OCI-LY3 (cell line): ENCODE measurements around the gene SOCS1.

ENCODE experiments used
- H2AFZ ChIP-seq: fragments of 200-600, 300-600 bp; shearing (Covaris generic); 2 replicates; pipeline ENCODE4 v1.6.0; 2014; ENCODE audit warnings: antibody characterized with exemption, low read depth, low read length
- H3K27ac ChIP-seq: fragments of 200-600, 300-600 bp; sonication (generic); 2 replicates; pipeline ENCODE4 v1.5.1; 2014; ENCODE audit warnings: mild to moderate bottlenecking, low read length, moderate library complexity, mixed read lengths
- H3K27me3 ChIP-seq: fragments of 200-600, 300-600 bp; sonication (generic); 2 replicates; pipeline ENCODE4 v1.6.1; 2014; ENCODE audit warnings: low read depth, low read length, mixed read lengths
- H3K36me3 ChIP-seq: fragments of 200-600, 300-600 bp; sonication (generic); replicated peaks from 2 replicates; pipeline ENCODE3; 2014; ENCODE audit warnings: low read depth, low read length, mixed read lengths
- H3K4me1 ChIP-seq: fragments of 300-600, 200-600 bp; sonication (generic); 2 replicates; pipeline ENCODE4 v1.6.1; 2014; ENCODE audit warnings: low read length, mixed read lengths
- H3K4me2 ChIP-seq: fragments of 200-600, 300-600 bp; sonication (generic); 2 replicates; pipeline ENCODE4 v1.6.1; 2014; ENCODE audit warnings: low read length, mixed read lengths
- H3K4me3 ChIP-seq: fragments of 300-600, 200-600 bp; sonication (generic); 2 replicates; pipeline ENCODE4 v1.5.1; 2014; ENCODE audit warnings: antibody characterized with exemption, mild to moderate bottlenecking, low read length, moderate library complexity
- H3K79me2 ChIP-seq: fragments of 300-600, 200-600 bp; shearing (Covaris generic); 2 replicates; pipeline ENCODE4 v1.6.1; 2014; ENCODE audit warnings: mild to moderate bottlenecking, low read length, mixed read lengths
- H3K9ac ChIP-seq: fragments of 300-600, 200-600 bp; shearing (Covaris generic); 2 replicates; pipeline ENCODE4 v1.6.0; 2014; ENCODE audit warnings: mild to moderate bottlenecking, low read length, moderate library complexity
- H3K9me3 ChIP-seq: fragments of 200-600, 300-600 bp; shearing (Covaris generic); 2 replicates; pipeline ENCODE4 v1.6.1; 2014; ENCODE audit warnings: low read length, mixed read lengths; ENCODE audit not compliant: insufficient read depth
- H4K20me1 ChIP-seq: fragments of 200-600, 300-600 bp; sonication (generic); 2 replicates; pipeline ENCODE4 v1.6.1; 2016; ENCODE audit warnings: low read length, mixed read lengths; ENCODE audit not compliant: insufficient read depth
- EZH2phosphoT487 ChIP-seq: fragments of 200-600 bp; shearing (Covaris generic); IDR thresholded peaks from 2 replicates; pipeline ENCODE4 v1.6.1; 2018; ENCODE audit warnings: antibody characterized with exemption, mixed run types, low read depth
- TF ChIP-seq, protein P1 (sequence below): fragments of 200-600, 300-600 bp; sonication (generic); IDR thresholded peaks from 2 replicates; pipeline ENCODE4 v1.5.1; 2014; ENCODE audit warnings: antibody characterized with exemption, low read length, low read depth

The SOCS1 gene

DNA sequence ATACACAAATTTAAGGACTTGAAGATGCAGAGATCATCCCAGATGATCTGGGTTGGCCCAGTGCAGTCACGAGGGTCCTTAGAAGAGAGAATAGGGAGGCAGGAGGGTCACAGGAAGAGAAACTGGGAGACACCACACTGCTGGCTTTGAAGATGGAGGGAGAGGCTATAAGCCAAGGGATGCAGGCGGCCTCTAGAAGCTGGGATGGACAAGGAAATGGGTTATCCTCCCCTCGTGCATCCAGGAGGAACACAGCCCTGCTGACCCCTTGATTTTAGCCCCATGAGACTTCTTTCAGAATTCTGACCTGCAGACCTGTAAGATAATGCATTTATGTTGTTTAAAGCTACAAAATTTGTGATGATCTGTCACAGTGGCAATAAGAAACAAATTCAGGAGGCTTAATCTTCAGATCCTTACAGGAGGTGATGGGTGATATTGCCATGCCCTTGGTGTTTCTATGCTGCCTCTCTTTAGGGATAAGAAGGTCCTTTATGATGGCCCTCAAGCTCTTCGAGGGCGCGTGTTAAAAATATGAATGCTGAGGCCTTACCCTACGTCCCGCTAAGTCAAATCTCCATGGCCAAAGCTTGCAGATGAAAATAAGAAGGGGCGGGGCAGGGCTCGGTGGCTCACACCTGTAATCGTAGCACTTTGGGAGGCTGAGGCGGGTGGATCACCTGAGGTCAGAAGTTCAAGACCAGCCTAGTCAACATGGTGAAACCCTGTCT is 21.8 kb upstream of the SOCS1 start:
- Histone ChIP-seq H3K27ac (no peak overlapping the region), H3K4me1 (peaks cover 14% of the 10 kb centered on the region), H3K36me3 (no peaks in the 10 kb centered on the region), H4K20me1 (no peaks in the 10 kb centered on the region), H3K4me2 (no peak overlapping the region), H2AFZ (no peak overlapping the region), H3K9me3 (no peaks in the 10 kb centered on the region), H3K4me3 (no peak overlapping the region), H3K79me2 (no peaks in the 10 kb centered on the region), H3K27me3 (peaks cover 9% of the 10 kb centered on the region; the same call in 1 of the 2 replicates), H3K9ac (no peak overlapping the region)
- TF ChIP-seq, protein P1, sequence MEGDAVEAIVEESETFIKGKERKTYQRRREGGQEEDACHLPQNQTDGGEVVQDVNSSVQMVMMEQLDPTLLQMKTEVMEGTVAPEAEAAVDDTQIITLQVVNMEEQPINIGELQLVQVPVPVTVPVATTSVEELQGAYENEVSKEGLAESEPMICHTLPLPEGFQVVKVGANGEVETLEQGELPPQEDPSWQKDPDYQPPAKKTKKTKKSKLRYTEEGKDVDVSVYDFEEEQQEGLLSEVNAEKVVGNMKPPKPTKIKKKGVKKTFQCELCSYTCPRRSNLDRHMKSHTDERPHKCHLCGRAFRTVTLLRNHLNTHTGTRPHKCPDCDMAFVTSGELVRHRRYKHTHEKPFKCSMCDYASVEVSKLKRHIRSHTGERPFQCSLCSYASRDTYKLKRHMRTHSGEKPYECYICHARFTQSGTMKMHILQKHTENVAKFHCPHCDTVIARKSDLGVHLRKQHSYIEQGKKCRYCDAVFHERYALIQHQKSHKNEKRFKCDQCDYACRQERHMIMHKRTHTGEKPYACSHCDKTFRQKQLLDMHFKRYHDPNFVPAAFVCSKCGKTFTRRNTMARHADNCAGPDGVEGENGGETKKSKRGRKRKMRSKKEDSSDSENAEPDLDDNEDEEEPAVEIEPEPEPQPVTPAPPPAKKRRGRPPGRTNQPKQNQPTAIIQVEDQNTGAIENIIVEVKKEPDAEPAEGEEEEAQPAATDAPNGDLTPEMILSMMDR: no peak
- no peak for TF ChIP-seq EZH2phosphoT487

DNA sequence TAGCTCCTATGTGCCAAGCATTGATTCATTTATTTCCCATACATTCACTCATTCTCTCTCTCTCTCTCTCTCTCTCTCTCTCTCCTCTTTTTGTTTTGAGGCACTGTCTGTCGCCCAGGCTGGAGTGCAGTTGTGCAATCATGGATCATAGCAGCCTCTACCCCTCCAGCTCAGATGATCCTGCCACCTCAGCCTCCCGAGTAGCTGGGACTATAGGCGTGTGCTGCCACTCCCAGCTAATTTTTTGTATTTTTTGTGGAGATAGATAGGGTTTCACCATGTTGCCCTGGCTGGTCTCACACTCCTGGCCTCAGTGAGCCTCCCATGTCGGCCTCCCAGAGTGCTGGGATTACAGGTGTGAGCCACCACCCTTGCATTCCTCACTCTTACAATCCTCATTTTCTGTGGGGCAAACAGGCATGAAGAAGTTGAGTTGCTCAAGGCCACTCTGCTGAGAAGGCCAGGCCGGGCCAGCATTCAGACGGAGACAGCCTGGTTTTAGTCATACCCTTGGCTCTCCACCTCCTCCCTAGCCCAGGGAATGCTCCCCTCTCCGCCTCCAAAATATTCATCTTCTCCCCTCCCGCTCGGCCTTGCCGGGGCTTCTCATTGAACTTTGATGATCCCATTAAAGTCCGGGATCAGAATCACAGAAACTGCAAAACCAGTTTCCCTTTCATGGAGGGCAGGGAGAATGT is 21.0 kb upstream of the SOCS1 start:
- Histone ChIP-seq H3K4me2 (no peak overlapping the region), H3K4me3 (no peak overlapping the region), H3K9ac (no peak overlapping the region), H2AFZ (no peak overlapping the region), H3K27ac (no peak overlapping the region), H3K27me3 (peaks cover 9% of the 10 kb centered on the region; the same call in 1 of the 2 replicates), H3K9me3 (no peaks in the 10 kb centered on the region), H3K4me1 (peaks cover 14% of the 10 kb centered on the region), H4K20me1 (no peaks in the 10 kb centered on the region), H3K36me3 (no peaks in the 10 kb centered on the region), H3K79me2 (no peaks in the 10 kb centered on the region)
- no peak for TF ChIP-seq EZH2phosphoT487
- TF ChIP-seq, protein P1: no peak

DNA sequence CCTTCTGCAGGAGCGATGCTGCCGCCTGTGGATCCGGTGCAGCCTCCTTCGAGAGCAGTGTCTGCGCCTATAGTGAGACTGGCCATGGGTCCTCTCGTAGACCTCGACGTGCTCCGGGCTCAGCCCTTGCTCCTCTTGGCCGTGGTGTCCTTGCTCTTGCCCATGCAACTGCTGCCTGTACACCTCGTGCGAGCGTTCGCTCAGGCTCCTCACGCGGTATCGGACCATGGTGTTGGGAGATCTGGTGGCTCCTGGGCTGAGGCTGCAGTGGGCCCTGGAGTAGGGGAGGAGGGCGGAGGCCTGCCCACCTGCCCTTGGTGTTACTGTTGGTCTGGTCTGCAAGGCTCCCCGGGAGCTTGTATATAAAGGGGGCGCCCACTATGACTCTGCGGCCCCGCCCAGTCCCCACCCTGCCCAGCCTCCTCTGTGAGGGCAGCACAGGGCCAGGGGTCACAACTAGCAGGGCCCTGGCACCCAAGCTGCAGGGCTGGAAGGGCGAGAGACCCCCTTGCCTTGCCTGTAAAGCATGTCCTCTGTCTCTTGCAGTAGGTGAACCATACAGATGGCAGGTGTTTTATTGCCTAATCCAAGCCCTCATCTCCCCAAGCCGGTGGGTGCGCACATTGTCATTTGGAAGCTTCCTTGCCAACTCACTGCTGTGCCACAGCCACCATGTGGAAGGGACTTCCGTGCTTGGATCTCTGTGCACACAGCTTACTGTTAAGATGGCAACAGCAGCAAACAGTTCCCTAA is 20.3 kb upstream of the SOCS1 start, which contains the start of gene PRM2:
TSS of gene PRM2 (minus strand) at position 338 of the 753 bp plus-strand sequence. CDS start at position 228, 110 bp downstream.
- H3K79me2 ChIP-seq: no peaks in the 10 kb centered on the region
- H3K36me3 ChIP-seq: no peaks in the 10 kb centered on the region
- no peak within 1 kb of the TSS for H3K4me2 ChIP-seq
- peaks cover 14% of the 10 kb centered on the region for H3K4me1 ChIP-seq
- no peaks in the 10 kb centered on the region for H3K9me3 ChIP-seq
- no peak within 1 kb of the TSS for H3K4me3 ChIP-seq
- no peak within 1 kb of the TSS for H3K27ac ChIP-seq
- H2AFZ ChIP-seq: no peak within 1 kb of the TSS
- H3K27me3 ChIP-seq: peaks cover 9% of the 10 kb centered on the region; the same call in 1 of the 2 replicates
- TF ChIP-seq, protein P1: no peak
- TF ChIP-seq EZH2phosphoT487: no peak
- no peaks in the 10 kb centered on the region for H4K20me1 ChIP-seq
- no peak within 1 kb of the TSS for H3K9ac ChIP-seq

DNA sequence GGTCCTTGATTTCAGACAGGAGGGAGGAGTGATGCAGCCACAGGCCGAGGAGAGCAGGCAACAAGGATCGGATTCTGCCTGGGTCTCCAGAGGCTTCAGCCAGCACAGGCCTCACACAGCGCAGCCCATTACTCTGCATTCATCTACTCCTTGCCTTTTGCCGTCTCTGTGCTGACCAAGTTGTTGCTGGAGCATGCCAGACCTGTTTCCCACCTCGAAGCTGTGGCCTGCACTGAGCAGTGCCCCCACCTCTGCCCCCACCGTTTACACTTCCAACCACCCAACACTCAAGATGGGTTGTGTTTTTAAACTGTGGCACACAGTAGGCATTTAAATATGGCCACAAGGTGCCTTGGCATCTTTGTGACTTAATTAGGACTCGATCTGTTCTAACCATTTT is 19.0 kb upstream of the SOCS1 start:
- Histone ChIP-seq H3K79me2 (no peaks in the 10 kb centered on the region), H3K36me3 (no peaks in the 10 kb centered on the region), H3K27ac (no peak overlapping the region), H3K4me3 (no peak overlapping the region), H3K4me2 (no peak overlapping the region), H3K9me3 (no peaks in the 10 kb centered on the region), H3K9ac (no peak overlapping the region), H2AFZ (no peak overlapping the region), H3K4me1 (peaks cover 13% of the 10 kb centered on the region), H3K27me3 (peaks cover 9% of the 10 kb centered on the region; the same call in 1 of the 2 replicates), H4K20me1 (no peaks in the 10 kb centered on the region)
- TF ChIP-seq, protein P1: no peak
